C4-2B (cell line): ENCODE results near the gene PLXNA2.

Source experiments
- H3K27ac ChIP-seq: fragments of 450-650 bp; 2 replicates; pipeline ENCODE4 v1.5.1; 2017
- CTCF ChIP-seq: fragments of 450-650 bp; conservative IDR thresholded peaks from 2 replicates; pipeline ENCODE4 v1.5.1; 2017; ENCODE audit warnings: mild to moderate bottlenecking
- ZFX ChIP-seq: fragments of 450-650 bp; IDR thresholded peaks from 2 replicates; pipeline ENCODE4 v1.6.1; 2017

PLXNA2 gene

DNA sequence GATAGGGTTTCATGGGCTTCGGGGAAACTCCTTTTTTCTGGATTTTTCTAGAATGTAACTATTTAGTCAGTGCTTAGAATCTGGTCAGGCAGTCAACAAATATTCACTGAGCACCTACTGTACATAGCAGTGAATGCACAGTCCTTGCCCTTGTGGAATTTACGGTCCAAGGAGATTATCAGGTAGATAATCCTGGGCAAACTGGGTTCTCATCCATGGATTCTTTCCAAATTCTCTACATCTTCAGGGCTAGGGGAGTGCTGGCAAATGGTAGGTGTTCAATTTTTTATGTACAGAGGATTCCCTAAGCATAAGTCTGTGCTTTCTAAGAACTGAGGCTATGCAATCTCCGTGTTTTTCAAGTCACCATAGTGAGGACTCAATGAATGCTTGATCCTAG, 192.5 kb downstream of the PLXNA2 start:
- H3K27ac ChIP-seq: no peak overlapping the region
- TF ChIP-seq ZFX: no peak

DNA sequence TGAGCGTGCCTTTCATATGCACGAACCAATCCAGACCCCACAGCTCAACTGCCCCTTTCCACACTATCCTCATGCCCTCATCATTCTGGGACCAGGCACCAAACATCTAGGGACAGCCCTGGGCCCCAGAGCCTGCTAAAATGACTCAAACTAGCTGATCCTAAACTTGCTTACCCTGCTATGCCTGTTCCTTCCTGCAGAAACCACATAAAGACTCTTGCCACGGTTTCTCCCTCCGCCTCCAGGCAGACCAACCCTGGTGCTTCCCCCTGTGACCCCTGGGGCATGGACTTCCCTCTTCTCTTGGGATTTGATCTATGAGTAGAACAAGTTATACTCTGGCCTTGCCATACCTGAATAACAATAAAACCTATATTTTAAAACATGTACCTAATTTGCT, 195.3 kb downstream of the PLXNA2 start:
- no peak for TF ChIP-seq CTCF
- TF ChIP-seq ZFX: no peak
- H3K27ac ChIP-seq: no peak overlapping the region

DNA sequence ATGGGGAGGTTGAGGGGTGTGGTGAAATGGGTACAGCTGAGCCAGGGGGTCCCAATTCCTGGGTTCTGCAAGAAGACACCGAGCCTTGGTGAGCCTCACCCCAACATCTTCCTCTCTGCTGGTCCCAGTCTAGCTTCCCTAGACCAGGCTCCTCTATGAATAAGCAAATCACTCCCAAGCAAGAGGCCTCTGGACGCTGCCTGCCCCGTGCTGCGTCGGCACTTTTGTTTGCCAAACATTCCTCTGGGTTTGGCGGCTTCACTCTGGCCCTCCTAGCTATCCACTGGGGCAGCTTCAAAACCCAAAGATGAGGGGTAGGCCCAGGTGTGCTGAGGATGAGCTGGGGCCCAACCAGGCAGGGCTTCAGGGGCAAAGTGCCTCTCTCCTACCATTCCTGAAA, 196.2 kb downstream of the PLXNA2 start:
- no peak for TF ChIP-seq CTCF
- TF ChIP-seq ZFX: no peak
- H3K27ac ChIP-seq: no peak overlapping the region

GRCh38 chr1:208047476-208047934, 196.7 kb downstream of the PLXNA2 start:
- TF ChIP-seq ZFX (no peak), CTCF (no peak)
- H3K27ac ChIP-seq: no peak overlapping the region

DNA sequence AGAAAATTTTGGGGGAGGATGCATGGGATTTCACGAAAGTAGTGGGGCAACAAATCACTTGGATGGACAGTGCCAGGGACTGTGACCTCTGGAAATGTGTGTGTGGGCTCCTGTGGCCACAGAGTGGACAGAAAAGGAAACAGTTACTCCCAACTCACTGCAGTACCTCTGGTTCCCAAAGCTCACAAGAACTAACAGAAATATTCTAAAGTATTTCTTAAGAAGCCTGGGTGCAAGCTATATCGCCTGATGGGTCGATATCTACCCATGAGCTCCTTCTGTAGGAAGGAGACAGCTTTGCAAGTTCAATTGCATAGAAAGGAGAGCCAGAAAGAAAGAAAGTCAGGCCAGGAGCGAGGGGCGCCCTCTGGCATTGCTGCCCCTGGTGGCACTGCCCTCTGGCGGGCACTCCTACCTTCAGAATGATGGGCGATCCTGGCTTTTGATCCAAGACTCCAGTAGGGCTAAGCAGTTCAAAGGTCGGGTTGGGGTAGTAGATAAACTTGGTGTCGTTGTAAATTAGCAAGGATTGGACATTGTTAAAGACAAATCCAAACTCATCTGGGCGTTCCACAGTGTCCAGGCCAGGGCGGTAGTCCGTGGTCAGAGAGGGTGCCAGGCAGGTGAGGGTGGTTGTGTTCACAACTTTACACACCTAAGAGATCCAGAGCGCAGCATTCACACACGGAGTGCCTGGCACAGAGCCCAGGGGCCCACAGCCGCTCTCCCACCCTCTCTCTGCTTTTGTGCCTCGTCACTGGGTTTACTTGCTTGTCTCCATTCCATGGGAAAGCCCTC, 198.5 kb downstream of the PLXNA2 start:
- H3K27ac ChIP-seq: no peak overlapping the region
- TF ChIP-seq ZFX (no peak), CTCF (peak; percentile 51)

GRCh38 chr1:208044589-208045462, 199.4 kb downstream of the PLXNA2 start:
- H3K27ac ChIP-seq: no peak overlapping the region; the same call in 1 of the 2 replicates
- TF ChIP-seq CTCF: no peak
- no peak for TF ChIP-seq ZFX

- TF ChIP-seq ZFX (no peak), CTCF (peak; percentile 61)
- H3K27ac ChIP-seq: peak overlapping the region; percentile 20; the same call in 1 of the 2 replicates
Measured at GRCh38 chr1:208043691-208044181, 200.4 kb downstream of the PLXNA2 start.
